Esophagus muscularis mucosa (tissue), 4 donors: ENCODE data around the gene MRPL38. TPM values are rescaled to one million over a fixed set of nuclear protein-coding genes. Genes with fewer than 3 reads are reported as not detected.

Source experiments
- DNase-seq: peaks from one replicate; pipeline ENCODE4 v3.0.0-alpha.2; 2017; ENCODE audit errors: extremely low spot score
- H3K27ac ChIP-seq, 4 donors: fragments of 200-600 bp; sonication (generic); replicated peaks in 1 of 4; 1 replicate in 3 of 4; 2 replicates in 1 of 4; pipeline ENCODE4 v1.5.1; 2016 to 2019; ENCODE audit warnings: mild to moderate bottlenecking in 1 of 4
- H3K27me3 ChIP-seq, 4 donors: fragments of 200-600 bp; sonication (generic); one replicate each; pipeline versions ENCODE4 v1.5.1 to v1.6.0; 2016 to 2019
- H3K36me3 ChIP-seq, 4 donors: fragments of 200-600 bp; sonication (generic); one replicate each; pipeline ENCODE4 v1.5.1; 2016 to 2019
- H3K4me1 ChIP-seq, 4 donors: fragments of 200-600 bp; sonication (generic); one replicate each; pipeline ENCODE4 v1.5.1; 2016 to 2019
- H3K4me3 ChIP-seq, 4 donors: fragments of 200-600 bp; sonication (generic); 1 replicate in 2 of 4; 2 replicates in 2 of 4; pipeline ENCODE4 v1.5.1; 2016 to 2019; ENCODE audit warnings: mild to moderate bottlenecking in 4 of 4, moderate library complexity in 1 of 4
- H3K9me3 ChIP-seq, 4 donors: fragments of 200-600 bp; sonication (generic); 1 replicate in 3 of 4; 2 replicates in 1 of 4; pipeline ENCODE4 v1.5.1; 2016 to 2019
- EP300 ChIP-seq: sonication (generic); formaldehyde crosslinking; IDR thresholded peaks from one replicate; pipeline ENCODE4 v1.6.1; 2017; ENCODE audit warnings: antibody characterized with exemption
- POLR2A ChIP-seq: fragments of 450-650 bp; IDR thresholded peaks from one replicate; pipeline ENCODE4 v1.6.1; 2017; ENCODE audit warnings: antibody characterized with exemption, moderate library complexity, mild to moderate bottlenecking, low read depth
- POLR2AphosphoS5 ChIP-seq, 2 donors: sonication (generic); formaldehyde crosslinking; IDR thresholded peaks; one replicate each; pipeline ENCODE4 v1.6.1; 2017; ENCODE audit warnings: antibody characterized with exemption in 2 of 2
- WGBS: methylation state at CpG from one replicate; pipeline ENCODE4 v1.1.5; 2018; 5-methylcytosine and 5-hydroxymethylcytosine counted together
- intact Hi-C: fragments of 100-400 bp; cut with DNase I; formaldehyde crosslinking; loops from one replicate; pipeline ENCODE4 v1.15.1; 2023
- total RNA-seq, 4 donors: library from RNA; depleted of rRNA; stranded (reverse); fragments of >200 nt; gene quantifications; one replicate each; pipeline versions ENCODE4 v1.1.0 to v1.2.1, GENCODE V29; 2016
- TF ChIP-seq, protein P1 (sequence below), 3 experiments: fragments of 200-600 bp in 2 of 3; fragments of 450-650 bp in 1 of 3; sonication (generic) in 2 of 3; IDR thresholded peaks; one replicate each; pipeline ENCODE4 v1.5.1; 2017 to 2019; ENCODE audit warnings: antibody characterized with exemption in 3 of 3, mild to moderate bottlenecking in 2 of 3, moderate library complexity in 1 of 3

Gene MRPL38
- total RNA-seq, 4 donors from 2014 or later = 32.5 to 61.7 (median 44.1) TPM

GRCh38 chr17:75893305-75894048 lies 11.2 kb downstream of the MRPL38 start:
- Histone ChIP-seq H3K4me1 (peaks cover 25 to 57% (median 52%) of the 10 kb centered on the region in 4 donors), H3K36me3 (peaks cover 15 to 49% (median 45%) of the 10 kb centered on the region in 4 donors), H3K27ac (peak overlapping the region in 3 of 4 donors; percentile 27 to 97 (median 89)), H3K27me3 (no peaks in the 10 kb centered on the region), H3K4me3 (no peak overlapping the region), H3K9me3 (no peaks in the 10 kb centered on the region)
- 94% methylated on average over 18 of the region's 18 CpGs for WGBS
- intact Hi-C loops = loop anchor here (2.0 kb wide), 1 partner anchor 15 kb away; the partner anchor contains the start of gene TRIM47
- no peak for TF ChIP-seq EP300
- TF ChIP-seq POLR2AphosphoS5 (IDR thresholded peaks at IDR 0.05) = no peak
- TF ChIP-seq, protein P1, sequence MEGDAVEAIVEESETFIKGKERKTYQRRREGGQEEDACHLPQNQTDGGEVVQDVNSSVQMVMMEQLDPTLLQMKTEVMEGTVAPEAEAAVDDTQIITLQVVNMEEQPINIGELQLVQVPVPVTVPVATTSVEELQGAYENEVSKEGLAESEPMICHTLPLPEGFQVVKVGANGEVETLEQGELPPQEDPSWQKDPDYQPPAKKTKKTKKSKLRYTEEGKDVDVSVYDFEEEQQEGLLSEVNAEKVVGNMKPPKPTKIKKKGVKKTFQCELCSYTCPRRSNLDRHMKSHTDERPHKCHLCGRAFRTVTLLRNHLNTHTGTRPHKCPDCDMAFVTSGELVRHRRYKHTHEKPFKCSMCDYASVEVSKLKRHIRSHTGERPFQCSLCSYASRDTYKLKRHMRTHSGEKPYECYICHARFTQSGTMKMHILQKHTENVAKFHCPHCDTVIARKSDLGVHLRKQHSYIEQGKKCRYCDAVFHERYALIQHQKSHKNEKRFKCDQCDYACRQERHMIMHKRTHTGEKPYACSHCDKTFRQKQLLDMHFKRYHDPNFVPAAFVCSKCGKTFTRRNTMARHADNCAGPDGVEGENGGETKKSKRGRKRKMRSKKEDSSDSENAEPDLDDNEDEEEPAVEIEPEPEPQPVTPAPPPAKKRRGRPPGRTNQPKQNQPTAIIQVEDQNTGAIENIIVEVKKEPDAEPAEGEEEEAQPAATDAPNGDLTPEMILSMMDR (IDR thresholded peaks at IDR 0.05) = no peak
- TF ChIP-seq POLR2A = no peak
- DNase-seq = no peak

GRCh38 chr17:75892556-75893224 lies 12.0 kb downstream of the MRPL38 start:
- Histone ChIP-seq H3K4me3 (no peak overlapping the region), H3K4me1 (peaks cover 25 to 52% (median 49%) of the 10 kb centered on the region in 4 donors), H3K27ac (peak overlapping the region in 1 of 4 donors; percentile 15), H3K9me3 (no peaks in the 10 kb centered on the region), H3K27me3 (no peaks in the 10 kb centered on the region), H3K36me3 (peaks cover 12 to 51% (median 42%) of the 10 kb centered on the region in 4 donors)
- intact Hi-C loops = no loop called here
- WGBS = 88% methylated on average over 8 of the region's 16 CpGs
- TF ChIP-seq POLR2AphosphoS5 (IDR thresholded peaks at IDR 0.05) (no peak), EP300 (no peak)
- DNase-seq = no peak

DNA sequence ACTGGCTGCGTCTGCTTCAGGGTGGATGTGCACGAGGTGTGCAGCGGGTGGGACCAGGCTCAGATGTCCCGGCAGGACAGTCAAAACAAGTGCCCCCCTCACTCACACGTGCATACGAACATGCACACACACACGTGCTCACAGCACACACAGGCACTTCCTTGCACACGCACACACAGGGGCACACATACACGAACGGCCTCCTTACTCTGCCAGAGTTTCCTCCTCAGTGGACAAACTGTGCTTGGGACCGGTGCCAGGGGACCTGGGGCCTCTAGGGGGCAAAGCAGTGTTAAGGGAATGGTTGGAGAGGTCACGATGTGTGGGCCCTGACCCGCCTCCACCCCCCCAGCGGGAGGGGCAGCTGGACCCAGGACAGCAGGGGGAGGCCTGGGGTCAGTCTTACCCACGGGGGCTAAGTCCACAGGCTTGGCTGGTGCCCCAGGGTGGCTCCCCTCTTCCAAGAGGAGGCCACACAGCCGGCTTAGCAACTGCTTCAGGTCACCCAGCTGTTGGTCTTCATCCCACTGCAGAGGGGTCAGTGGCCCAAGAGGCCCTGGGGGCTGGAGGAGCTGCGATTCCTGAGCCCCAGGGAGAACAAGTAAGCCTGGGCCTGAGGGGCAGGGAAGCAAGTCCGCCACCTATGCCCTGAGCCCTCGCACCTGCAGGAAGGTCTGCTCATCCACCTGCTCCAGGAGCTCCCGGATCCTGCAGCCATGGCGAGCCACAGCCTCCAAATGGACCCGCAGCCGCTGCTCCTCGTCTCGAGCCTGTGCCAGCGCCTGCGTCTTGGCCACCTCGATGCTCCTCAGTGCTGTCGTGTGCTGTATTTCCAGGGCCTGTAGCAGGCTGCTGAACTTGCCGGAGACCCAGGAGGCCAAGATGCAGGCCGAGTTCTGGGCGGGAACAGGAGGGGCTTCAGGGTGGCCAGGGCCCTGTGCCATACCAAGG lies 12.8 kb downstream of the MRPL38 start:
- H3K36me3 ChIP-seq = peaks cover 12 to 56% (median 42%) of the 10 kb centered on the region in 4 donors
- peaks cover 21 to 44% (median 41%) of the 10 kb centered on the region in 4 donors for H3K4me1 ChIP-seq
- H3K4me3 ChIP-seq = no peak overlapping the region
- intact Hi-C loops = no loop called here
- H3K9me3 ChIP-seq = no peaks in the 10 kb centered on the region
- 84% methylated on average over 27 of the region's 32 CpGs for WGBS
- no peaks in the 10 kb centered on the region for H3K27me3 ChIP-seq
- DNase-seq = no peak
- no peak overlapping the region for H3K27ac ChIP-seq
- TF ChIP-seq EP300 (no peak), POLR2A (no peak), POLR2AphosphoS5 (IDR thresholded peaks at IDR 0.05) (no peak)
- TF ChIP-seq, protein P1 (IDR thresholded peaks at IDR 0.05) = no peak

DNA sequence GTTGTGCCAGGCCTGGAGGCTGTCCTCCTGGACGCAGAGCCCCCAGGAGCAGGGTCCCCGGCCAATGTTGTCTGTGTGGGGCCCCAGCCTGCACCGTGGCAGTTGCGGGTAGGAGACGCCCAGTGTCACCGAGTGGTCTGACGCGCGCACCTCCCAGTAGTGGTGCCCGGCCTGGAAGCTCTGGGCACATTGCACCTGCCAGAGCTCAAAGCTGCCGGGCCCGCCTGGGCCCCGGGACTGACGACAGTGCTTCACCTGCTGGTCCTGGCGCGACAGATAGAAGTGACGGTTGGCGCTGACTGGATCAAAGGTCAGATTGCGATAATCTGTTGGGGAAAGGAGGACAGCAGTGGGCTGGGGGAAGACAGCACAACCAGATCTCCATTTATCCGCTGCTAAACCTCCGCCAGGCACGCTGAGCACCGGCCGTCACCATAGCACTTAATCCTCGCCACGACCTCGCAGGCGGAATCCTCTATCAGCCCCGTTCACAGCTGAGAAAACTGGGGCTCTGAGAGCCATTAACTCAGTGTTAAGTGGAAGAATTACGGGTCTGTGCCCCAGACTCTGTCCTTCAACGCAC lies 13.6 kb downstream of the MRPL38 start:
- peaks cover 21 to 42% (median 40%) of the 10 kb centered on the region in 4 donors for H3K4me1 ChIP-seq
- no peak overlapping the region for H3K27ac ChIP-seq
- H3K27me3 ChIP-seq = no peaks in the 10 kb centered on the region
- WGBS = 91% methylated on average over 17 of the region's 31 CpGs
- intact Hi-C loops = no loop called here
- TF ChIP-seq, protein P1 (IDR thresholded peaks at IDR 0.05) = no peak
- TF ChIP-seq POLR2AphosphoS5 (IDR thresholded peaks at IDR 0.05) = no peak
- no peak for TF ChIP-seq POLR2A
- no peak for TF ChIP-seq EP300
- no peaks in the 10 kb centered on the region for H3K9me3 ChIP-seq
- no peak overlapping the region for H3K4me3 ChIP-seq
- H3K36me3 ChIP-seq = peaks cover 12 to 56% (median 42%) of the 10 kb centered on the region in 4 donors
- no peak for DNase-seq
